A549 (cell line): Measurements from ENCODE around the gene B3GLCT.

Experiments
- EP300 ChIP-seq, 2 experiments: fragments of >200 bp; sonication (Bioruptor Twin); formaldehyde crosslinking; IDR thresholded peaks; 2 replicates in 1 of 2; 3 replicates in 1 of 2; pipeline ENCODE4 v1.6.1; 2016 to 2017
- KDM1A ChIP-seq: fragments of 200-600 bp; sonication (generic); IDR thresholded peaks from 2 replicates; pipeline ENCODE4 v1.6.1; 2016; ENCODE audit warnings: low read depth, mild to moderate bottlenecking
- MYC ChIP-seq: IDR thresholded peaks from 2 replicates; pipeline ENCODE4 v1.6.1; 2012; ENCODE audit warnings: mild to moderate bottlenecking, inconsistent platforms, low read length, improper control_type of control experiment, borderline replicate concordance
- POLR2A ChIP-seq: IDR thresholded peaks from 2 replicates; pipeline ENCODE4 v1.6.1; 2012; ENCODE audit warnings: mild to moderate bottlenecking, low read length
- RNF2 ChIP-seq: fragments of 200-600 bp; sonication (generic); IDR thresholded peaks from 2 replicates; pipeline ENCODE4 v1.6.1; 2016; ENCODE audit warnings: low read depth, mild to moderate bottlenecking, antibody characterized with exemption, moderate library complexity, borderline replicate concordance
- USF2 ChIP-seq: fragments of 450-650 bp; IDR thresholded peaks from 2 replicates; pipeline ENCODE4 v1.6.1; 2014; ENCODE audit warnings: antibody characterized with exemption
- ZC3H11A ChIP-seq: fragments of 450-650 bp; IDR thresholded peaks from 2 replicates; pipeline ENCODE4 v1.6.1; 2014; ENCODE audit warnings: antibody characterized with exemption, mild to moderate bottlenecking
- ZFP36 ChIP-seq: fragments of 450-650 bp; IDR thresholded peaks from 2 replicates; pipeline ENCODE4 v1.6.1; 2014; ENCODE audit warnings: borderline replicate concordance; ENCODE audit not compliant: partially characterized antibody
- TF ChIP-seq, protein P1 (sequence below): fragments of >200 bp; sonication (Bioruptor Twin); formaldehyde crosslinking; IDR thresholded peaks from 3 replicates; pipeline ENCODE4 v1.5.1; 2016
- TF ChIP-seq, protein P2 (sequence below): IDR thresholded peaks from 2 replicates; pipeline ENCODE4 v1.6.1; 2012
- TF ChIP-seq, protein P3 (sequence below): fragments of 200-600 bp; sonication (generic); IDR thresholded peaks from 2 replicates; pipeline ENCODE4 v1.6.1; 2016; ENCODE audit warnings: antibody characterized with exemption, mild to moderate bottlenecking, moderate library complexity

GRCh38 chr13:31350560-31350959 is 150.8 kb downstream of the B3GLCT start:
- TF ChIP-seq, protein P1, sequence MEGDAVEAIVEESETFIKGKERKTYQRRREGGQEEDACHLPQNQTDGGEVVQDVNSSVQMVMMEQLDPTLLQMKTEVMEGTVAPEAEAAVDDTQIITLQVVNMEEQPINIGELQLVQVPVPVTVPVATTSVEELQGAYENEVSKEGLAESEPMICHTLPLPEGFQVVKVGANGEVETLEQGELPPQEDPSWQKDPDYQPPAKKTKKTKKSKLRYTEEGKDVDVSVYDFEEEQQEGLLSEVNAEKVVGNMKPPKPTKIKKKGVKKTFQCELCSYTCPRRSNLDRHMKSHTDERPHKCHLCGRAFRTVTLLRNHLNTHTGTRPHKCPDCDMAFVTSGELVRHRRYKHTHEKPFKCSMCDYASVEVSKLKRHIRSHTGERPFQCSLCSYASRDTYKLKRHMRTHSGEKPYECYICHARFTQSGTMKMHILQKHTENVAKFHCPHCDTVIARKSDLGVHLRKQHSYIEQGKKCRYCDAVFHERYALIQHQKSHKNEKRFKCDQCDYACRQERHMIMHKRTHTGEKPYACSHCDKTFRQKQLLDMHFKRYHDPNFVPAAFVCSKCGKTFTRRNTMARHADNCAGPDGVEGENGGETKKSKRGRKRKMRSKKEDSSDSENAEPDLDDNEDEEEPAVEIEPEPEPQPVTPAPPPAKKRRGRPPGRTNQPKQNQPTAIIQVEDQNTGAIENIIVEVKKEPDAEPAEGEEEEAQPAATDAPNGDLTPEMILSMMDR, result no peak
- TF ChIP-seq ZFP36 (no peak), MYC (no peak), ZC3H11A (no peak), POLR2A (no peak), EP300 (IDR thresholded peaks at IDR 0.05) (no peak), USF2 (no peak), KDM1A (no peak), RNF2 (no peak)
- TF ChIP-seq, protein P2, sequence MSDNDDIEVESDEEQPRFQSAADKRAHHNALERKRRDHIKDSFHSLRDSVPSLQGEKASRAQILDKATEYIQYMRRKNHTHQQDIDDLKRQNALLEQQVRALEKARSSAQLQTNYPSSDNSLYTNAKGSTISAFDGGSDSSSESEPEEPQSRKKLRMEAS, result no peak
- TF ChIP-seq, protein P3, sequence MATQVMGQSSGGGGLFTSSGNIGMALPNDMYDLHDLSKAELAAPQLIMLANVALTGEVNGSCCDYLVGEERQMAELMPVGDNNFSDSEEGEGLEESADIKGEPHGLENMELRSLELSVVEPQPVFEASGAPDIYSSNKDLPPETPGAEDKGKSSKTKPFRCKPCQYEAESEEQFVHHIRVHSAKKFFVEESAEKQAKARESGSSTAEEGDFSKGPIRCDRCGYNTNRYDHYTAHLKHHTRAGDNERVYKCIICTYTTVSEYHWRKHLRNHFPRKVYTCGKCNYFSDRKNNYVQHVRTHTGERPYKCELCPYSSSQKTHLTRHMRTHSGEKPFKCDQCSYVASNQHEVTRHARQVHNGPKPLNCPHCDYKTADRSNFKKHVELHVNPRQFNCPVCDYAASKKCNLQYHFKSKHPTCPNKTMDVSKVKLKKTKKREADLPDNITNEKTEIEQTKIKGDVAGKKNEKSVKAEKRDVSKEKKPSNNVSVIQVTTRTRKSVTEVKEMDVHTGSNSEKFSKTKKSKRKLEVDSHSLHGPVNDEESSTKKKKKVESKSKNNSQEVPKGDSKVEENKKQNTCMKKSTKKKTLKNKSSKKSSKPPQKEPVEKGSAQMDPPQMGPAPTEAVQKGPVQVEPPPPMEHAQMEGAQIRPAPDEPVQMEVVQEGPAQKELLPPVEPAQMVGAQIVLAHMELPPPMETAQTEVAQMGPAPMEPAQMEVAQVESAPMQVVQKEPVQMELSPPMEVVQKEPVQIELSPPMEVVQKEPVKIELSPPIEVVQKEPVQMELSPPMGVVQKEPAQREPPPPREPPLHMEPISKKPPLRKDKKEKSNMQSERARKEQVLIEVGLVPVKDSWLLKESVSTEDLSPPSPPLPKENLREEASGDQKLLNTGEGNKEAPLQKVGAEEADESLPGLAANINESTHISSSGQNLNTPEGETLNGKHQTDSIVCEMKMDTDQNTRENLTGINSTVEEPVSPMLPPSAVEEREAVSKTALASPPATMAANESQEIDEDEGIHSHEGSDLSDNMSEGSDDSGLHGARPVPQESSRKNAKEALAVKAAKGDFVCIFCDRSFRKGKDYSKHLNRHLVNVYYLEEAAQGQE, result no peak
